Transverse colon (tissue), 4 donors: Measurements from ENCODE around the gene GABRA5.

Source experiments
- EP300 ChIP-seq: sonication (generic); formaldehyde crosslinking; IDR thresholded peaks from one replicate; pipeline ENCODE4 v1.6.1; 2017; ENCODE audit warnings: antibody characterized with exemption, low read depth
- POLR2A ChIP-seq: fragments of 450-650 bp; IDR thresholded peaks from one replicate; pipeline ENCODE4 v1.6.1; 2016; ENCODE audit warnings: antibody characterized with exemption, mild to moderate bottlenecking, moderate library complexity
- POLR2AphosphoS5 ChIP-seq, 3 donors: sonication (generic); formaldehyde crosslinking; IDR thresholded peaks; one replicate each; pipeline ENCODE4 v1.6.1; 2016; ENCODE audit warnings: antibody characterized with exemption in 3 of 3
- TF ChIP-seq, protein P1 (sequence below), 5 experiments: fragments of 200-600 bp in 3 of 5; fragments of 450-650 bp in 2 of 5; sonication (generic) in 3 of 5; IDR thresholded peaks; 1 replicate in 2 of 5; 2 replicates in 3 of 5; pipeline ENCODE4 v1.5.1; 2016 to 2017; ENCODE audit warnings: antibody characterized with exemption in 5 of 5, inconsistent platforms in 3 of 5, mild to moderate bottlenecking in 2 of 5, moderate library complexity in 1 of 5

GRCh38 chr15:26899658-26900057 is 32.8 kb downstream of the GABRA5 start:
- no peak for TF ChIP-seq POLR2A
- TF ChIP-seq, protein P1, sequence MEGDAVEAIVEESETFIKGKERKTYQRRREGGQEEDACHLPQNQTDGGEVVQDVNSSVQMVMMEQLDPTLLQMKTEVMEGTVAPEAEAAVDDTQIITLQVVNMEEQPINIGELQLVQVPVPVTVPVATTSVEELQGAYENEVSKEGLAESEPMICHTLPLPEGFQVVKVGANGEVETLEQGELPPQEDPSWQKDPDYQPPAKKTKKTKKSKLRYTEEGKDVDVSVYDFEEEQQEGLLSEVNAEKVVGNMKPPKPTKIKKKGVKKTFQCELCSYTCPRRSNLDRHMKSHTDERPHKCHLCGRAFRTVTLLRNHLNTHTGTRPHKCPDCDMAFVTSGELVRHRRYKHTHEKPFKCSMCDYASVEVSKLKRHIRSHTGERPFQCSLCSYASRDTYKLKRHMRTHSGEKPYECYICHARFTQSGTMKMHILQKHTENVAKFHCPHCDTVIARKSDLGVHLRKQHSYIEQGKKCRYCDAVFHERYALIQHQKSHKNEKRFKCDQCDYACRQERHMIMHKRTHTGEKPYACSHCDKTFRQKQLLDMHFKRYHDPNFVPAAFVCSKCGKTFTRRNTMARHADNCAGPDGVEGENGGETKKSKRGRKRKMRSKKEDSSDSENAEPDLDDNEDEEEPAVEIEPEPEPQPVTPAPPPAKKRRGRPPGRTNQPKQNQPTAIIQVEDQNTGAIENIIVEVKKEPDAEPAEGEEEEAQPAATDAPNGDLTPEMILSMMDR (IDR thresholded peaks at IDR 0.05): no peak
- TF ChIP-seq EP300: no peak
- TF ChIP-seq POLR2AphosphoS5 (IDR thresholded peaks at IDR 0.05): no peak
